Measurements from ENCODE around the gene ATP6V1C2. TPM values are rescaled to one million over a fixed set of nuclear protein-coding genes. Genes with fewer than 3 reads are reported as not detected.
A peak's percentile ranks its signal among the peaks of the same experiment; 100 is the strongest.

Gene ATP6V1C2
- total and polyA plus RNA-seq, 8 donors, result 0.06 to 2.0 (median 0.34) TPM; not detected in 1

- 85 to 91% methylated on average over 27 of the region's 27 CpGs for WGBS, 2 donors
- Histone ChIP-seq H3K4me1 (no peaks in the 10 kb centered on the region), H3K9me3 (no peaks in the 10 kb centered on the region), H3K36me3 (peaks cover 0 to 25% (median 0%) of the 10 kb centered on the region in 3 donors), H3K27ac (no peak overlapping the region), H3K27me3 (no peaks in the 10 kb centered on the region), H3K4me3 (no peak overlapping the region)
- ATAC-seq (no peak), DNase-seq (peak in 1 of 6 donors; percentile 45), FAIRE-seq (no peak)
- intact Hi-C loops (cut with DNase I), result no loop called here
- TF ChIP-seq CTCF (IDR thresholded peaks at IDR 0.05), result no peak
Measured at GRCh38 chr2:10776231-10776977, 55.0 kb downstream of the ATP6V1C2 start.

- Histone ChIP-seq H3K36me3 (peaks cover 0 to 33% (median 0%) of the 10 kb centered on the region in 3 donors), H3K4me1 (no peaks in the 10 kb centered on the region), H3K9me3 (no peaks in the 10 kb centered on the region), H3K27ac (no peak overlapping the region), H3K4me3 (no peak overlapping the region), H3K27me3 (no peaks in the 10 kb centered on the region)
- ATAC-seq (no peak), DNase-seq (peak in 1 of 6 donors; percentile 43), FAIRE-seq (no peak)
- intact Hi-C loops (cut with DNase I), result no loop called here
- no peak for TF ChIP-seq CTCF (IDR thresholded peaks at IDR 0.05)
- 79 to 88% methylated on average over 24 to 26 of the region's 26 CpGs for WGBS, 2 donors
Measured at GRCh38 chr2:10777111-10777841, 55.8 kb downstream of the ATP6V1C2 start.

GRCh38 chr2:10777842-10778723, 56.7 kb downstream of the ATP6V1C2 start:
- H3K4me3 ChIP-seq, result no peak overlapping the region
- ATAC-seq, result no peak
- intact Hi-C loops (cut with DNase I), result no loop called here
- peaks cover 0 to 41% (median 0%) of the 10 kb centered on the region in 3 donors for H3K36me3 ChIP-seq
- no peak for FAIRE-seq
- H3K4me1 ChIP-seq, result no peaks in the 10 kb centered on the region
- peak in 1 of 6 donors; percentile 52 for DNase-seq
- no peaks in the 10 kb centered on the region for H3K27me3 ChIP-seq
- no peaks in the 10 kb centered on the region for H3K9me3 ChIP-seq
- TF ChIP-seq CTCF (IDR thresholded peaks at IDR 0.05), result no peak
- WGBS, 2 donors, result 88 to 92% methylated on average over 27 of the region's 27 CpGs
- no peak overlapping the region for H3K27ac ChIP-seq

- no peaks in the 10 kb centered on the region for H3K4me1 ChIP-seq
- WGBS, 2 donors, result 94% methylated on average over 12 of the region's 12 CpGs
- H3K36me3 ChIP-seq, result peaks cover 0 to 47% (median 4%) of the 10 kb centered on the region in 3 donors
- DNase-seq, result peak in 2 of 6 donors; percentile 28 to 48
- H3K27ac ChIP-seq, result no peak overlapping the region
- no peaks in the 10 kb centered on the region for H3K9me3 ChIP-seq
- intact Hi-C loops (cut with DNase I), result no loop called here
- H3K27me3 ChIP-seq, result no peaks in the 10 kb centered on the region
- TF ChIP-seq CTCF (IDR thresholded peaks at IDR 0.05), result no peak
- no peak overlapping the region for H3K4me3 ChIP-seq
- ATAC-seq, result no peak
- FAIRE-seq, result no peak
Measured at GRCh38 chr2:10778724-10779115, 57.3 kb downstream of the ATP6V1C2 start.
